ENCODE data around the gene ERVV-1.

DNA sequence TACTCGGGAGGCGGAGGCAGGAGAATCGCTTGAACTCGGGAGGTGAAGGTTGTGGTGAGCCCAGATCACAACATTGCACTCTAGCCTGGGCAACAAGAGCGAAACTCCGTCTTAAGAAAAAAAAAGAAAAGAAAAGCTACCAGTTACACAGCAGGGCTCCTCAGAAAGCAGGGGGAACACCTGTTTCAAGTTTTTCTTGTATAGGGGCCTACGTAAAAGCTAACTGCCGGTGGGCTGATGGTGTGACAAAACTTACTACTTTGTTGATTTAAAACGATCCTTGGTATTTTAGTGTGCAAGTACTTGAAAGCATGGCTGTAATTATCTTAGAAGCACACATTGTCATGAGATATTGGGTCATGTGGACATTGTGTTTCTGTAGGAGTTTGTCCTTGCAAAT lies 15.7 kb upstream of the ERVV-1 start:
- no peak for TF ChIP-seq POLR2A (IDR thresholded peaks at IDR 0.05)
- TF ChIP-seq CTCF (IDR thresholded peaks at IDR 0.05 in 8 of 11, conservative IDR thresholded peaks at IDR 0.05 in 3 of 11) = no peak
- no peak for TF ChIP-seq POLR2AphosphoS5 (IDR thresholded peaks at IDR 0.05)
